Measurements from ENCODE around the gene CIPC. TPM values are rescaled to one million over a fixed set of nuclear protein-coding genes. Genes with fewer than 3 reads are reported as not detected.

The CIPC gene
- total and polyA plus RNA-seq, 8 donors: 18.6 to 24.3 (median 21.8) TPM

DNA sequence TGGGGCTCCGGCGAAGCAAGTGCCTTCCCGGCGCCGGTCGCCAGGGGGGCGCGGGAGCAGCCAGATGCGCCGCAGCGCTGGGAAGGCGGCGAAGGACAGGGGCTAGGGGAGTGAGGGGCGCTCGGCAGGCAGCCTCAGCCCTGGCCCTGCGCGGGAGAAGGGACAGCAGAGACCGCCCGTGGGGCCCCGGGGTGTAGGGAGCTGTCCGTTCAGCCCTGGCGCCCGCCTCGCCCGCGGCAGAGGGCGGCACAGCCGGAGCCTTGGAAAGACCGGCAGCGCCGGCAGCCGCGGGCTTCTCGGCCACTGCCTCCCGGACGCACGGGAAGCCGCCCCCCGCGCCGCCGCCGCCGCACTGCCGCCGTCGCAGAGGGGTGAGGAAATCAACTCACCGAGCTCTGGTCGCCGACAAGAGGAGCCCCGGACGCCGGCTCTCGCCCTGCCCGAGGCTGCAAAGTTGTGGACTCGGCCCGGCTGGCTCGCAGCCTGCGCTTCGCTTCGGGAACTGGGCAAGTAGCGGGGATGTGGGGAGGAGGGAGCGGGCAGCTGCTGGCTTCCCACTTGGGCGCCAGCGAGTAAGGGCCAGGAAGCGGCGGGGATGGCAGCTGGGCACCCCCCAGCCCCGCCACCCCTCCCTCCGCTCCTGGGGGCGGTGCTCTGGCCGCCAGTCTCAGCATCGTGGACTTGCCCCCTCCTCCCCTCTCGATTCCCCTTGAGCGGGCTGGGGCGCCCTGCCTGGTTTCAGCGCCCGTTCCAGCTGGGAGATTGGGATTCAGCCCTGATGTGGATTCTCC, 43.4 kb downstream of the CIPC start, which contains the start of gene ZDHHC22:
Gene ZDHHC22 (minus strand): TSS at position 578 of the 791 bp plus-strand sequence. CDS start 2,053 bp downstream, outside the sequence.
- Histone ChIP-seq H3K4me1 (peaks cover 0 to 27% of the 10 kb centered on the region in 2 donors), H3K4me3 (peak within 1 kb of the TSS in 1 of 2 donors; percentile 17), H3K27ac (no peak within 1 kb of the TSS), H3K36me3 (no peaks in the 10 kb centered on the region), H3K9me3 (no peaks in the 10 kb centered on the region), H3K27me3 (peaks cover 79 to 100% of the 10 kb centered on the region in 2 donors)
- TF ChIP-seq, protein P1, sequence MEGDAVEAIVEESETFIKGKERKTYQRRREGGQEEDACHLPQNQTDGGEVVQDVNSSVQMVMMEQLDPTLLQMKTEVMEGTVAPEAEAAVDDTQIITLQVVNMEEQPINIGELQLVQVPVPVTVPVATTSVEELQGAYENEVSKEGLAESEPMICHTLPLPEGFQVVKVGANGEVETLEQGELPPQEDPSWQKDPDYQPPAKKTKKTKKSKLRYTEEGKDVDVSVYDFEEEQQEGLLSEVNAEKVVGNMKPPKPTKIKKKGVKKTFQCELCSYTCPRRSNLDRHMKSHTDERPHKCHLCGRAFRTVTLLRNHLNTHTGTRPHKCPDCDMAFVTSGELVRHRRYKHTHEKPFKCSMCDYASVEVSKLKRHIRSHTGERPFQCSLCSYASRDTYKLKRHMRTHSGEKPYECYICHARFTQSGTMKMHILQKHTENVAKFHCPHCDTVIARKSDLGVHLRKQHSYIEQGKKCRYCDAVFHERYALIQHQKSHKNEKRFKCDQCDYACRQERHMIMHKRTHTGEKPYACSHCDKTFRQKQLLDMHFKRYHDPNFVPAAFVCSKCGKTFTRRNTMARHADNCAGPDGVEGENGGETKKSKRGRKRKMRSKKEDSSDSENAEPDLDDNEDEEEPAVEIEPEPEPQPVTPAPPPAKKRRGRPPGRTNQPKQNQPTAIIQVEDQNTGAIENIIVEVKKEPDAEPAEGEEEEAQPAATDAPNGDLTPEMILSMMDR (IDR thresholded peaks at IDR 0.05): peak in 1 of 2 donors; percentile 11
- ATAC-seq: peak; percentile 30
- intact Hi-C loops (cut with DNase I): no loop called here
- peak in 1 of 4 donors; percentile 35 for DNase-seq

DNA sequence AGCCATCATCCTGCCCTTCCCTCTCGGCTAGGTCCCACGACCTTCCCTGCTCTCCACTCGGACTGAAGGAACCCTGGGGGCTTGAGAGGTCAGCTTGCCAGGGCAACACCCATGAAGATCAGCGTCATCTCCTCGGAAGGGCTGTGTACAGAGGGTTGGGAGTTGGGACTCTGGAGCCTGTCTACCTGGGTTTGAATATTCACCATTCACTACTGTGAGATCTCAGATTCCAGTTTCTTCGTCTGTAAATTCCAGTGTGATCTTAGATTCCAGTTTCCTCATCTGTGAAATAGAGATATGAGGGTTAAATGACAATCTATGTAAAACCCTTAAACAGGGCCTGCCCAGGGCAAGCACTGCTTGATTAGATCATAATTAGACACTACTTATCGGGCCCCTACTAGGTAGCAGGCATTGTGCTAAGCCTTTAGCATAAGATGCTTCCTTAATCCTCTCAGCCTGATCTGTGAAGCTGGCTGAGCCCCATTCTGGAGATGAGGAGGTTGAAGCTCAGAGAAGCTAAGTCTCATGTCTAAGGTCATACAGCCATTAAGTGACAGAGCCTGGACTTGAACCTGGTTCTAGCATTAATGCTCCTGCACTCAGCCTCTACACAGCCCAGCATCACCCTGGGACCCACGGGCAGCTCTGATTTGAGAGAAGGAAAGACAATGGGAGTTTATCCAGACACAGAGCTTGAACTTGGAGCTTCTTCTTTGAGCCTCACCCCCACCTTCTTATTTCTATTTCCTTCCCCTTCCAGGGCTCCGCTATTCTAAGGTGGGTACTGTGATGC, 44.1 kb downstream of the CIPC start:
- intact Hi-C loops (cut with DNase I): no loop called here
- Histone ChIP-seq H3K36me3 (no peaks in the 10 kb centered on the region), H3K27me3 (peaks cover 80 to 100% of the 10 kb centered on the region in 2 donors), H3K4me1 (peaks cover 0 to 27% of the 10 kb centered on the region in 2 donors), H3K4me3 (no peak overlapping the region), H3K9me3 (no peaks in the 10 kb centered on the region), H3K27ac (no peak overlapping the region)
- TF ChIP-seq, protein P1 (IDR thresholded peaks at IDR 0.05): no peak
- ATAC-seq: no peak
- no peak for DNase-seq

DNA sequence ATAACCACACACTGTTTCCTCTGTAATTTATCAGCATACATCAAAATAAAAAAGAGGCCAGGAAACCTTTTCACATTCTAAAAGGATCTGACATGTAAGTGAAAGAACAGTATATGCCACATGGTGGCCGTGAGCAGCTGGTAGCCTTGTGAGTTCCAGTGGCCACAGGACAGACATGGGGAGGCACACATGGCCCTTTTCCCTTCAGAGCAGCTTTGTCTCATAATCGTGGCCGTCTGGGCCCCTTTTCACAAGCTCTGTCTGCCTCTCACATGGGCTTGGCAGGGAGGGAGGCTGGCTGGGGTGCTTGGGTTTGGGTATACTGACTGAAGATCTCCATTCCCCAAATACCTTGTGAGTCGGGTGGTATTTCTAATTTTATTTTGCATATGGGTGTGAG, 45.0 kb downstream of the CIPC start:
- TF ChIP-seq, protein P1 (IDR thresholded peaks at IDR 0.05): no peak

DNA sequence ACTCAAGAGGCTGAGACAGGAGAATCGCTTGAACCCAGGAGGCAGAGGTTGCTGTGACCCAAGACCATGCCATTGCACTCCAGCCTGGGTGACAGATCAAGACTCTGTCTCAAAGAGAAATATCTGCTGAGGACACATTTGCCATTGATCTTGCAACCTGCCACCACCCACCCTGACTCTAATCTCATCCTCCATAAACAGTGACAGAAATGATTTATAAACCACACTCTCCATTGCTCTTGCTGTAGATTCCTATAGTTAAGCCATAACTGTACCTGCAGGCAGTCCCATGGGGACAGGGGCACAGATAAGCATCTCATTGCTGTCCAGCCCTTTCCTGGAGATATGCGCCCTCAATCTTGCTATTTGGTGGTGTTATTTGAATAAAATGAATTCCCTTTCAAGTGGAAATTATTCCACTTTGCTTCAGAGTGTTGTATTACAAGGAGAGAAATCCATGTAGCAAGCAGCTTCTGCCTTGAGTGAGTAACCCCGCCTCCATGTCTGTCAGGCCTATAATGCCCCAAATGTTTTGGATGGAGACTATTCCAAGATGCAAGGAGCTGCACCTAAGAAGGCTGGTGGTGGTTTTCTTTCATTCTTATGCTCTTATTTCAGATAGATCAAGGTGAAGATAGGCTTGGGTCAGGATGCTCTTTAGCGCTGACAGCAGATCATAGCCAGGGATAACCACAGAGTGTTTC, 46.5 kb downstream of the CIPC start:
- H3K27ac ChIP-seq: no peak overlapping the region
- peaks cover 69 to 82% of the 10 kb centered on the region in 2 donors for H3K27me3 ChIP-seq
- intact Hi-C loops (cut with DNase I): no loop called here
- H3K36me3 ChIP-seq: no peaks in the 10 kb centered on the region
- H3K4me3 ChIP-seq: no peak overlapping the region
- TF ChIP-seq, protein P1 (IDR thresholded peaks at IDR 0.05): no peak
- ATAC-seq (no peak), DNase-seq (no peak)
- peaks cover 0 to 23% of the 10 kb centered on the region in 2 donors for H3K4me1 ChIP-seq
- H3K9me3 ChIP-seq: no peaks in the 10 kb centered on the region

More for the DNA sequence above, 45.0 kb downstream of the CIPC start:
- Histone ChIP-seq H3K27me3 (peaks cover 80 to 97% of the 10 kb centered on the region in 2 donors), H3K4me3 (no peak overlapping the region), H3K4me1 (peaks cover 0 to 27% of the 10 kb centered on the region in 2 donors), H3K36me3 (no peaks in the 10 kb centered on the region), H3K27ac (no peak overlapping the region), H3K9me3 (no peaks in the 10 kb centered on the region)
- intact Hi-C loops (cut with DNase I): no loop called here
- DNase-seq (no peak), ATAC-seq (no peak)
